Adrenal gland (tissue), 5 donors: ENCODE measurements around the gene CNTN1.

ENCODE experiments used
- POLR2A ChIP-seq, 2 donors: fragments of 450-650 bp; IDR thresholded peaks; one replicate each; pipeline ENCODE4 v1.6.1; 2017; ENCODE audit warnings: antibody characterized with exemption in 2 of 2, mild to moderate bottlenecking in 2 of 2, moderate library complexity in 1 of 2
- TF ChIP-seq, protein P1 (sequence below), 6 experiments: fragments of 450-650 bp in 4 of 6; fragments of 200-600 bp in 2 of 6; sonication (generic) in 1 of 6; IDR thresholded peaks; 1 replicate in 5 of 6; 2 replicates in 1 of 6; pipeline versions ENCODE4 v1.5.1 to v1.8.0; 2016 to 2021; ENCODE audit warnings: antibody characterized with exemption in 6 of 6, mild to moderate bottlenecking in 2 of 6, moderate library complexity in 1 of 6
- donor health status: DM: no; HTN: no; CAD: no.

DNA sequence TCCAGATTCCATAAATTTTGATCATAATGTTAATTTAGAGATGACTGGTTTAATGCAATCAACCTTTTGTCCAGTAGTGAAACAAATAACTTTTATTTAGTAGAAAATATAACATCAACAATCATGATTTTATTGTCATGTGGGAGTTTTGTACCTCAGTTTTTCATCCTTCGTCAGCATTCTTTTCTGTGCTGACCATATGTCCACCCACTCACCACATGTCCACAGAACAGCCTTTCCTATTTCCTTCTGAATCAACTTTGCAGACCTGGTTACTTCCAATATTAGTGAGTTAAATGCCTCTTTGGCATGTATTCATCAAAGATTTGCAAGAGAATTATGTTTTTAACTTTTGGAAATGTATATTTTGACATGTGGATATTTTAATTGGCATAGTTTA lies 36.8 kb upstream of the CNTN1 start:
- TF ChIP-seq, protein P1, sequence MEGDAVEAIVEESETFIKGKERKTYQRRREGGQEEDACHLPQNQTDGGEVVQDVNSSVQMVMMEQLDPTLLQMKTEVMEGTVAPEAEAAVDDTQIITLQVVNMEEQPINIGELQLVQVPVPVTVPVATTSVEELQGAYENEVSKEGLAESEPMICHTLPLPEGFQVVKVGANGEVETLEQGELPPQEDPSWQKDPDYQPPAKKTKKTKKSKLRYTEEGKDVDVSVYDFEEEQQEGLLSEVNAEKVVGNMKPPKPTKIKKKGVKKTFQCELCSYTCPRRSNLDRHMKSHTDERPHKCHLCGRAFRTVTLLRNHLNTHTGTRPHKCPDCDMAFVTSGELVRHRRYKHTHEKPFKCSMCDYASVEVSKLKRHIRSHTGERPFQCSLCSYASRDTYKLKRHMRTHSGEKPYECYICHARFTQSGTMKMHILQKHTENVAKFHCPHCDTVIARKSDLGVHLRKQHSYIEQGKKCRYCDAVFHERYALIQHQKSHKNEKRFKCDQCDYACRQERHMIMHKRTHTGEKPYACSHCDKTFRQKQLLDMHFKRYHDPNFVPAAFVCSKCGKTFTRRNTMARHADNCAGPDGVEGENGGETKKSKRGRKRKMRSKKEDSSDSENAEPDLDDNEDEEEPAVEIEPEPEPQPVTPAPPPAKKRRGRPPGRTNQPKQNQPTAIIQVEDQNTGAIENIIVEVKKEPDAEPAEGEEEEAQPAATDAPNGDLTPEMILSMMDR (IDR thresholded peaks at IDR 0.05) = no peak
- no peak for TF ChIP-seq POLR2A (IDR thresholded peaks at IDR 0.05)
